Jurkat, Clone E6-1 (cell line): Measurements from ENCODE around the gene CDCA3.

Source experiments
- DNase-seq: peaks from one replicate; pipeline ENCODE4 v3.0.0-alpha.2; 2011; ENCODE audit warnings: low read depth, low spot score
- H3K4me3 ChIP-seq: 2 replicates; pipeline ENCODE4 v1.5.1; 2011; ENCODE audit warnings: mild to moderate bottlenecking, low read length, control low read depth, moderate library complexity

CDCA3 gene

DNA sequence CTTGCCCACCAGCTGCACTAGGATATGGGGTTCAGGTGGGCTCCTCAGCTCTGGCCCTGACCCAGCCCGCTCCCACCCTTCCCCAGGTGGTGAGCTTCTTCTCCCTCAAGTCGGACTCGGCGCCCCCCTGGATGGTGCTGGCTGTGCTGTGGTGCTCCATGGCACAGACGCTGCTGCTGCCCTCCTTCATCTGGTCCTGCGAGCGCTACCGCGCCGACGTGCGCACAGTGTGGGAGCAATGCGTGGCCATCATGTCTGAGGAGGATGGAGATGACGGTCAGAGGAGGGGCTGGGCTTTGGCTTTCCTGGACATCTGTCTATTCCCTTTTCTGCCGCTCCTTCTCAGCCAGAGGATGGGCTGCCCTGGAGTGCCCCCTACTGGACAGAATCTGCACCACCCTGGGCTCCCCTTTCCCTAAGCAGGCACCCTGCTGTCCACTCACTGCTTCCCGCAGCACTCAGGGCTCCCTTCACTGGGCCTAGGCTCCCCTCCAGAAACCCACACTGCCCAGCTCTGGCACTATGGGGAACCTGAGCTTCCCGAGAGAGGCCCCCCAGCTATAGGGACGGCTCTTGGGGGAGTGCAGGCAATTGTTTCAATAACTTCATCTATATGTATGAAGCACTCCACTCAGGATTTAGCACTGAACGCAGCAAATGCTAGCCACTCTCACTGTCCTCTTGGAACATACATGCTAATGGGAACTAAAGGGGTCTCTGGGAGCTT, 25.5 kb downstream of the CDCA3 start:
- H3K4me3 ChIP-seq: no peak overlapping the region
- peak; percentile 45 for DNase-seq

DNA sequence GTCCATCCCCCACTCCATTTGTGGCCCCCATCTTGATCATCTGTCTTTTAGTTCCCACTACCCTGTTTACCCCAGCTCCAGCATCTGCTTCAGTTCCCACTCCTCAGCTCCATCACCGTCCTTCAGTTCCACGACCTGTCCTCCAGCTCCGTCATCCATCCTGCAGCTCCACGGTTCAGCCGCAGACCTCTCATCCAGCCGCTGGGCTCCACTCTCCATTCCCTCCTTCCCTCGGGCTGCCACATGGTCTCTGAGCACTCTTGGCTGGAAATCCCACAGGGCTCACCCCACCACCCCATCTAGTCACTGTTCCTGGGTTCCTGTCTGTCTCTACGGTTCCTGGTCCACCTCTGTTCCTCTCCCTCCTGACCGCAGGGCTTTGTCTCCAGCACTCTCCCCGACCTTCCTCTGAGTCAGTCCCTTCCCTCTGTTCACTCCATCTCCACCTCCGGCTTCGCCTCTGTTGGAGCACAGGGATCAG, 26.1 kb downstream of the CDCA3 start:
- DNase-seq: no peak
- no peak overlapping the region for H3K4me3 ChIP-seq

DNA sequence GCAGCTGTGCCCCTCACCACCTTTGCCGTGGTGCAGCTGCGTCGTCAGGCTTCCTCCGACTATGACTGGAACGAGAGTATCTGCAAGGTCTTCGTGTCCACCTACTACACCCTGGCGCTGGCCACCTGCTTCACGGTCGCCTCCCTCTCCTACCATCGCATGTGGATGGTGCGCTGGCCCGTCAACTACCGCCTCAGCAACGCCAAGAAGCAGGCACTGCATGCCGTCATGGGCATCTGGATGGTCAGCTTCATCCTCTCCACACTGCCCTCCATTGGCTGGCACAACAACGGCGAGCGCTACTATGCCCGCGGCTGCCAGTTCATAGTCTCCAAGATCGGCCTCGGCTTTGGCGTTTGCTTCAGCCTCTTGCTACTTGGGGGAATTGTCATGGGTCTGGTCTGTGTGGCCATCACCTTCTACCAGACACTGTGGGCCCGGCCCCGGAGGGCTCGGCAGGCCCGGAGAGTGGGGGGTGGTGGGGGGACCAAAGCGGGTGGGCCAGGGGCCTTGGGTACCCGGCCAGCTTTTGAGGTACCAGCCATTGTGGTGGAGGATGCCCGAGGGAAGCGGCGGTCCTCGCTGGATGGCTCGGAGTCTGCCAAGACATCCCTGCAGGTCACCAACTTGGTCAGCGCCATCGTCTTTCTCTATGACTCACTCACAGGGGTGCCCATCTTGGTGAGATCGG, 26.9 kb downstream of the CDCA3 start:
- no peak for DNase-seq
- no peak overlapping the region for H3K4me3 ChIP-seq

DNA sequence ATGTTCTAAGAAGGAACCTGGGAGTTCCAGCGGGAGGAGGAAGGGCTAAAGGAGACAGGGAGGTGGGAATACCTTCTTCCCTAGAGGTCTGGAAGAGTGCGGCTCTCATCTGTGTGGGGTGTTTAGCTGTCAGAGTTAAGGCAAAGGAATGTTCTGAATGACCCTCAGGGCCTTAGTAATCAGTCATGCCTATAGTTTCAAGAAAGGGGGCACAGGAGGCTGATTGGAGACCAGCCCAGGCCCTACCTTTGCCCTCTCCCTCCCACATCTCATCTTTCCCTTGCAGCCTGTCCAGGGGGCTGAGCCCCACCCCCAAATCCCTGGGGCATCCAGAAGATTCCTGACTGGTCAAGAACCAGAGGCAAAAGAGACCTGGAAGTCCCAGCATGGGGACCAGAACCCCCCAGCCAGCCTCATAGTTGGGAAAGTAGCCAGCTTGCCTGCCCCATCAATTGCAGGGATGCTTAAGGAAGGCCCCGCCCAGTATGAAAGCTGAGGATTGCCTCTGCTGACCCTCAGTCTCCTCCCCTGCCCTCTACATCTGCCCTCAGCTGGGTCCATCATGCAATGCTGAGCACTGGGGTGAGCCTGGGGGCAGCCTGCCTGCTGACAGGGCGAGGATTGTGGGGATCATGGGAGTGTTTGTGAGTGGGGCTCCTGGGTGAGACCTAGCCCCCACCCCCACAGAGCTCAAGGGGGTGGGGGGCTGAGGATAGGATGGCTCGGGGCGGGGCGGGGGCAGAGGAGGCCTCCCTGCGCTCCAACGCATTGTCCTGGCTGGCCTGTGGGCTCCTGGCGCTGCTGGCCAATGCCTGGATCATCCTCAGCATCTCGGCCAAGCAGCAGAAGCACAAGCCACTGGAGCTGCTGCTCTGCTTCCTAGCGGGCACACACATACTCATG, 27.7 kb downstream of the CDCA3 start:
- H3K4me3 ChIP-seq: no peak overlapping the region
- no peak for DNase-seq

DNA sequence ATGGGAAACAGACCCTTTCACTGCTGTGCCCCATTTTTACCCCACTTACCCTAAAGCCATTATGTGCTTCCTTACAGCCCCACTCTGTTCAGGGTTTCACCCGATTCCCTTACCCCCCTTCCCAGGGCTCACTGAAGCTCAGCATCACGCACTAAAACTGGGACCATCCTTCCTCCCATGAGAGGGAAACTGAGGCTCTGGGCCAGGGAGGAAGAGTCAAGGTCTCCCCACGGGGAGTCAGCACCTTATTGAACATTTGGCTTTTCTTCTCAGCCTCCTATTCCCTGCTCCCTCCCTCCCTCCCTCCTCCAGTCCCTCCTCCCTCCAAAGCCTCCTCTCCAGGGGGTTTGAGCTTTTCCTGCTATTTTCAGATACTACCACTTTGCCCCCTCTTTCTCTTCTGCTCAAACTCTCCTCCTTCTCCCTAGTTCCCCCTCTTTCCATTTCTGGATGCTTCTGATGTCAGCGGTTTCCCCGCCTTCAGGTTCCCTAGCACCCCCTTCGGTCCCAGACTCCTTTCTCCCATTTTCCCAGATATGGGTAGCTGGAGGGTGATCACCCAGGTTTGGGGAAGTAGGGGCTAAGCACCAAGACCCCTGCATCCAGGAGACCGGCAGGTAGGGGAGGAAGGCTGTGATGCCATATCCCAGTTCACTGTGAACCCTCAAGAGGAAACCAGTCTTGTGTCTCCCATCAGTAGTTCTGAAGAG, 28.5 kb downstream of the CDCA3 start:
- H3K4me3 ChIP-seq: no peak overlapping the region
- no peak for DNase-seq

DNA sequence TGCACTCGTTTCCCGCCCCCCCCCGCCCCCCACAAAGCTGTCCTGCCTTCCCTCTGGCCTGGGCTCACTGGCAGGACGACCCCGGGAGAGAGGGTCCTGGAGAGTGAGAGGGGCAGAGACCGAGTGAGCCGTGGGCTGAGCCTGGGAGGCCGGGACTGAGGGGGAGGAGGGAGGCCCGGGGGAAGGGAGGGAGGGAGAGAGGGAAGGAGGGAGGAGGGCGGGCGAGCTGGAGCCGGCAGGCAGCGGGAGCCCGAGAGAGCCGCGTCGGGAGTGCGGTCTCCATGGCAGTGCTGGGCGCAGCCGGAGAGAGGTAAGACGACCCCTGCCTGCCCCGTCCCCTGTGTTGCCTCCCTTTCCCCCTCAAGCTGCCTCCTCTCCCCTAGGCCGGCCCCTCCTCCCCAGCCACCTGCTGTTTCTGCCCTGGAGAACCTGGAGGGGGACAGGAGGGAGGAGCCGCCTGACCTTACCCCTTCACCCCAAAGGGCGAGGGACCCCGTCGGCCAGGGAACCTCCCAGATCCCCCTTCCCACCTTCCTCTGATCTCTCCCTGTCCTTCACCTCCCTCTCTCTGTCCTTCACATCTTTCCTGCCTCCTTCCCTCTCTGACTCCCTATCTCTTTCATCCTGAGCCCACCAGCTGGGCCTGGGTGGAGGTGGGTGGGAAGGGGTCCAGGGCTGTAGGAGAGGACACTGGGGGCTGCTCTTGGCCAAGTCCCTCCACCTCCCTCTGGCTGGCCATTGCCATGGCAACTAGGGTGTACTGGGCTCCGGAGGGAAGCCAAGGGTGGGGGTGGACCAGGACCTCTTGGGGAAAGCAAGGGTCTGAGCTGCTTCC, 29.3 kb downstream of the CDCA3 start, which contains the start of gene GPR162:
Gene GPR162 (plus strand): TSS at position 231 of the 835 bp plus-strand sequence. CDS start 2,078 bp downstream, outside the sequence.
- H3K4me3 ChIP-seq: peak within 1 kb of the TSS; percentile 42
- DNase-seq: no peak

DNA sequence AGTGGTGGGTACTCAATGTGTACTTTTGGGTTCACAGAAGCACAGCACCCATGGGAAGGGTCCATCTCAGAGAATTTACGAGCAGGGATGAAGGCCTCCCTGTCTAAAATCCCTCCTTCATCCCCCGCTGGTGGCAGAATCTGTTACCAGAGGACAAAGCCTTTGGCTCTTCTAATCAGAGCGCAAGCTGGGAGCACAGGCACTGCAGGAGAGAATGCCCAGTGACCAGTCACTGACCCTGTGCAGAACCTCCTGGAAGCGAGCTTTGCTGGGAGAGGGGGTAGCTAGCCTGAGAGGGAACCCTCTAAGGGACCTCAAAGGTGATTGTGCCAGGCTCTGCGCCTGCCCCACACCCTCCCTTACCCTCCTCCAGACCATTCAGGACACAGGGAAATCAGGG, 30.9 kb downstream of the CDCA3 start:
- no peak for DNase-seq
- no peak overlapping the region for H3K4me3 ChIP-seq

DNA sequence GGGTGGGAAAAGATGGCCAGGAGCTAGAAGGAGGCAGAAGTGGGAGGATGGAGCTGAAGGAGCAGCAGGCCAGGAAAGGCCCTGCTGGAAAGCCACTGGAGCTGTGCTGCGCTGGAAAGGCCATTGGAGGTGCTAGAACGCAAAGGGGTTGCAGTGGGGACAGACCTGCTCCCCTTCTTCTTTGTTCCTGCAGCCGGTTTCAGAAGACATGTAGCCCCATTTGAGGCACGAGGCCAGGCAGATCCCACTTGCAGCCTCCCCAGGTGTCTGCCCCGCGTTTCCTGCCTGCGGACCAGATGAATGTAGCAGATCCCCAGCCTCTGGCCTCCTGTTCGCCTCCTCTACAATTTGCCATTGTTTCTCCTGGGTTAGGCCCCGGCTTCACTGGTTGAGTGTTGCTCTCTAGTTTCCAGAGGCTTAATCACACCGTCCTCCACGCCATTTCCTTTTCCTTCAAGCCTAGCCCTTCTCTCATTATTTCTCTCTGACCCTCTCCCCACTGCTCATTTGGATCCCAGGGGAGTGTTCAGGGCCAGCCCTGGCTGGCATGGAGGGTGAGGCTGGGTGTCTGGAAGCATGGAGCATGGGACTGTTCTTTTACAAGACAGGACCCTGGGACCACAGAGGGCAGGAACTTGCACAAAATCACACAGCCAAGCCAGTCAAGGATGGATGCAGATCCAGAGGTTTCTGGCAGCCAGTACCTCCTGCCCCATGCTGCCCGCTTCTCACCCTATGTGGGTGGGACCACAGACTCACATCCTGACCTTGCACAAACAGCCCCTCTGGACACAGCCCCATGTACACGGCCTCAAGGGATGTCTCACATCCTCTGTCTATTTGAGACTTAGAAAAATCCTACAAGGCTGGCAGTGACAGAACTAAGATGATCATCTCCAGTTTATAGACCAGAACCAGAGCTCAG, 31.7 kb downstream of the CDCA3 start:
- no peak overlapping the region for H3K4me3 ChIP-seq
- DNase-seq: no peak

DNA sequence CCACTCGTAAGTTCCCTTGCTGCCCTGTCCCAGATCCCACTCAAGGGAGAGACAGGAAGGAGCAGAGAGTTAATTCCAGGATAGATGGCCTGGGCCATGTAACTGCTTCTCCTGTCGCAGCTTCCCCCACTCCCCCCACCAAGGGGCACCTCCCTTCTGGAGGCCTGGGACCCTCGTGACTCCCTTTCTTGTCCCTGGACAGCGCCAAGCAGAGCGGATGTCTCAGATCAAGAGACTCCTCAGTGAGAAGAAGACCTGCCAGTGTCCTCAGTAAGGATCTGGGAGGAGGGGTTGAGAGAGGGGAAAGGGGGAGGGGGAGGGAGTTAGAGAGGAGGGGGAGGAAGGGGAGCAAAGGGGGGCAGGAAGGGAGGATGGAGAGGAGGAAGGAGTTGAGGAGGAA, 32.4 kb downstream of the CDCA3 start:
- H3K4me3 ChIP-seq: no peak overlapping the region
- no peak for DNase-seq

DNA sequence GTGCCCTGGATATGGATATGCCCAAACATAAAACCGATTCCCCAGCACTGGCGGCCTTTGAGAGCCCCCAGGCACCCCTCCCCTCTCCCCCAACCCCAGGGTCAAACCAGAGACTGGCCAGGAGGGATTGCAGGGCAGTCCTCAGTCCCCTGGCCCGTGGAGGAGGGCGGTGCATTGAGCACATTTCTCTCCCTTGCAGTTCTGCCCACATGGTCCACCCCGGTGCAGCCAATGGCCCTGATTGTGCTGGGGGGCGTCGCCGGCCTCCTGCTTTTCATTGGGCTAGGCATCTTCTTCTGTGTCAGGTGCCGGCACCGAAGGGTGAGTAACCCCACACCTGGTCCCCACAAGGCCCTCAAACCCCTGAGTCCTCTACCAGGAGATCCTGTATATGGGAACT, 32.9 kb downstream of the CDCA3 start:
- no peak overlapping the region for H3K4me3 ChIP-seq
- DNase-seq: no peak

DNA sequence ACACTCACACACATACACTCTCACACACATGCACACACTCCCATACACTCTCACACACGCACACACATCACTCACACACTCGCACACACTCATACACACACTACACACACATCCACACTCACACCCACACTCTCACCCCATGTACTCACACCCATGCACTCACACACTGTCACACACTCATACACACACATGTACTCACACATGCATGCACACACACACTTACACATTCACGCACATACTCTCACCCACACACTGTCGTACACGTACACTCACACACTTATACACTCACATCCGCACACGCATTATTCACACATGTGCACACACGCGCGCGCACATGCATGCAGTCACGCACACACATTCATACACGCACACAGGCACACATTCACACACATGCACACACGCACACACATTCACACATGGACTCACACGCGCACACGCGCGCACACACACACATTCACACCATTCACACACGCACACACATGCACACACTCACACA, 33.4 kb downstream of the CDCA3 start:
- no peak for DNase-seq
- no peak overlapping the region for H3K4me3 ChIP-seq

DNA sequence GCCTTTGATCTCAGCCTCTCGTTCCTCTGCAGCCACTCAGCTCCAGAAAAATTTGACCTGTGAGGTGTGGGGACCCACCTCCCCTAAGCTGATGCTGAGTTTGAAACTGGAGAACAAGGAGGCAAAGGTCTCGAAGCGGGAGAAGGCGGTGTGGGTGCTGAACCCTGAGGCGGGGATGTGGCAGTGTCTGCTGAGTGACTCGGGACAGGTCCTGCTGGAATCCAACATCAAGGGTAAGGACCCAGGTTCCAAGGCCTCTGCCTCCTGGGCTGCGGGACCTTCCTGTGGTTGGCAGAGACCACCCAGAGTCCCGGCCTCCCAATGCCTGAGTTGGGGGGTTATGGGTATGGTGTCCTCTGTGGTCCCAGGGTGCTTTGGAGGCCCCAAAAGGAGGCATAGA, 34.0 kb downstream of the CDCA3 start:
- no peak for DNase-seq

DNA sequence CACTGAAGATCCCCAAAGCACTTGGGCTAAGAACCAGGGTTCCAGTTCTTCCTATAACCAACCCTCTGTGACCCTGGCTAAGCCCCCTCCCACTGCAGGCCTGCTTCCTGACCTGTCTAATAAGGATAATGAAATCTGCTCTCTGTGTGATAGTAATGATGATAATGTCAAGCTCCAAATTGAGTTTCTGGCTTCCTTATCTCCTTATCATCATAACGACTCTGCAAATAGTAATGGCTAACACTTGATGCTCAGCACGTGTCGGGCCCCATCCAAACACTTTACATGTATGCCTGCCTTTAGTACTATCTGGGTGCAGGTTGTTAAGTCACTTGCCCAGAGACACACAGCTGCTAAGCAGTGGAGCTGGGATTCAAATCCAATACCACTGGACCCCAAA, 34.5 kb downstream of the CDCA3 start:
- H3K4me3 ChIP-seq: no peak overlapping the region
- no peak for DNase-seq

More for the DNA sequence above, 34.0 kb downstream of the CDCA3 start:
- no peak overlapping the region for H3K4me3 ChIP-seq

DNA sequence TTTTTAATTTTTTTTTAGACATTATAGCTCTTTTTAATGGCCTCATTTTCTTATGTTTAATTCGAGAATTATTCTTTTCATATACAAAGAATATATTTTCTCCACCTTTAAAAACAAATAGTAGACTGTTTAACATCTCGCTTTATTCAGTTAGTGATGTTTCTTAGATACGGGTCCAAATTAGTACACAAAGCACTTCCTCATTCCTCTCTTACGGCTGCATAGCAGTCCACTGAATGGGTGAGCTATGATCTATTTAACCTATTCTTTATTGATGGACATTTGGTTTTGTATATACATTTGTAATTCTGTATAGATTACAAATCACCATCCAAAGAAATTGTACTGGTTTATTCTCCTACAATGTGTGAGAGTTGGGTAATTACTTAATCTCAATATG, 37.7 kb downstream of the CDCA3 start:
- H3K4me3 ChIP-seq: no peak overlapping the region
- DNase-seq: no peak

DNA sequence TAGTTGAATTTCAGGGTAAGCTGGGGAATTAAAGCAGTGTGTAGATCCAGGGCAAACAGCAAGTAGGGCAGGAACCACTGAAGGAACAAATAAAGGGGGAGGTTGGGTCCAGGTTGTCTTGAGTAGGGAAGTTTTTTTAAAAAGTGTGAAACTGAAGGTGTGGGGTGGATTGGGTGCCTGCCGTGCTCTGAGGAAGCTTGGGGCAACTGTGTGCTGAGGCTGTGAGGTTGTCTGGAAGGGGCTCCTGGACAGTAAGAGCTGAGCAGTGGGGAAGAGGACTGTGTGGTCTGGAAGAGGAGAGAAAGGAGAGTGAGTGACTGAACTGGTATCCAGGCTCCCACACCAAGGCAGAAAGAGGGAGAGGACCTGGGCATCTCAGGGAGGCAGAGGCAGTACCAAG, 40.3 kb downstream of the CDCA3 start:
- no peak overlapping the region for H3K4me3 ChIP-seq
- no peak for DNase-seq

DNA sequence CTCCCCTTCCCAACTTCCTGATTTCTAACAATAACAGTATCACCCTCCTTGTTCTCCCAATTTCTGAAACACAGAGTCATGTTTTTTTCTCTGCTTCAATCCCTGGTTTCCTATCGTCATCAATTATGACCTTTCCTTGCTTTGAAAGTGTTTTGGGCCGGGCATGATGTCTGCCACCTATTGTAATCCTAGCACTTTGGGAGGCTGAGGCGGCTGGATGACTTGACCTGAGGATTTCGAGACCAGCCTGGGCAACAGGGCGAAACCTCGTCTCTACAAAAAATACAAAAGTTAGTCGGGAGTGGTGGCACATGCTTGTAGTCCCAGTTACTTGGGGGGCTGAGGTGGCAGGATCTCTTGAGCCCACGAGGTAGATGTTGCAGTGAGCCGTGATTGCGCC, 42.0 kb downstream of the CDCA3 start:
- no peak for DNase-seq
- H3K4me3 ChIP-seq: no peak overlapping the region

DNA sequence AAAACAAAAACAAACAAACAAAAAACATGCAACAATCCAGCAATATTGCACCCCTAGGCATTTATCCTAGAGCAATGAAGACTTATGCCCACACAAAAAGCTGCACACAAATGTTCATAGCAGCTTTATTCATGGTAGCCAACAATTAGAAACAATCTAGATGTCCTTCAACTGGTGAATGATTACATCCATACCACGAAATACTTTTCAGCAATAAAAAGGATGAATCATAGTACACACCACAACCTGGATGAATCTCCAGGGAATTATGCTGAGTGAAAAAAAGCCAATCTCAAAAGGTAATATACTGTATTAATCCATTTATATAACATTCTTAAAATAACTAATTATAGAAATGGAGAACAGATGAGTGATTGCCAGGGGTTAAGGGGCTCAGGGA, 43.9 kb downstream of the CDCA3 start:
- DNase-seq: no peak
- H3K4me3 ChIP-seq: no peak overlapping the region
